ENCODE results near the gene ZNF772.
"Not testable (repeated sequence)": the region's sequence is repeated elsewhere in the genome, so short reads cannot be mapped to it uniquely, and the experiment has no call there.

ZNF772 gene

GRCh38 chr19:57477191-57478008 lies at the start of gene ZNF772:
TSS of gene ZNF772 (minus strand) at chr19:57477566. CDS start at chr19:57477309, 257 bp downstream.
- DNase-seq = peak; percentile 89

GRCh38 chr19:57518021-57518420 lies 40.7 kb upstream of the ZNF772 start:
- DNase-seq = not testable (repeated sequence)

- DNase-seq = no peak
Observed at GRCh38 chr19:57515255-57515654, 37.9 kb upstream of the ZNF772 start.

GRCh38 chr19:57512845-57513244 lies 35.5 kb upstream of the ZNF772 start:
- no peak for DNase-seq

GRCh38 chr19:57511484-57511883 lies 34.1 kb upstream of the ZNF772 start:
- DNase-seq = no peak

GRCh38 chr19:57506163-57506562 lies 28.8 kb upstream of the ZNF772 start:
- no peak for DNase-seq

- DNase-seq = not testable (repeated sequence)
Observed at GRCh38 chr19:57500400-57500799, 23.0 kb upstream of the ZNF772 start.

- DNase-seq = peak; percentile 98
Observed at GRCh38 chr19:57499680-57500395, 22.5 kb upstream of the ZNF772 start, which contains the start of gene ZNF773. TSS of gene ZNF773 (plus strand) at chr19:57499938. CDS start at chr19:57500081, 143 bp downstream.

- not testable (repeated sequence) for DNase-seq
Observed at GRCh38 chr19:57499332-57499679, 21.9 kb upstream of the ZNF772 start.

- DNase-seq = not testable (repeated sequence)
Observed at GRCh38 chr19:57488299-57488644, 10.9 kb upstream of the ZNF772 start.

GRCh38 chr19:57487477-57488298 lies 10.3 kb upstream of the ZNF772 start, which contains the start of gene ZNF419:
TSS of gene ZNF419 (plus strand) at chr19:57487750. CDS start at chr19:57487951, 201 bp downstream.
- DNase-seq = peak; percentile 98

GRCh38 chr19:57473646-57474045 lies 3.7 kb downstream of the ZNF772 start:
- no peak for DNase-seq

GRCh38 chr19:57466489-57466888 lies 10.9 kb downstream of the ZNF772 start:
- no peak for DNase-seq

GRCh38 chr19:57465680-57466381 lies 11.5 kb downstream of the ZNF772 start:
- peak; percentile 6 for DNase-seq

GRCh38 chr19:57452307-57452706 lies 25.1 kb downstream of the ZNF772 start:
- no peak for DNase-seq

- DNase-seq = no peak
Observed at GRCh38 chr19:57443121-57443696, 34.2 kb downstream of the ZNF772 start.

- no peak for DNase-seq
Observed at GRCh38 chr19:57441979-57442752, 35.2 kb downstream of the ZNF772 start.

- DNase-seq = no peak
Observed at GRCh38 chr19:57438925-57439324, 38.4 kb downstream of the ZNF772 start.

- DNase-seq = no peak
Observed at GRCh38 chr19:57437931-57438330, 39.4 kb downstream of the ZNF772 start.

GRCh38 chr19:57436417-57436816 lies 40.9 kb downstream of the ZNF772 start:
- no peak for DNase-seq

All from CD4-positive, alpha-beta T cell treated with Interleukin-6 for 4 hours (primary cell).